HepG2 (cell line): Measurements from ENCODE around the gene GPATCH3. TPM values are rescaled to one million over a fixed set of nuclear protein-coding genes. Genes with fewer than 3 reads are reported as not detected.

ENCODE experiments used
- ARNT2 ChIP-seq: sonication (generic); formaldehyde crosslinking; IDR thresholded peaks from 2 replicates; pipeline ENCODE4 v1.8.0; 2022; ENCODE audit warnings: mild to moderate bottlenecking, low read depth, missing genetic modification reagents, moderate library complexity
- KIAA2018 ChIP-seq: sonication (generic); formaldehyde crosslinking; IDR thresholded peaks from 2 replicates; pipeline ENCODE4 v1.5.0; 2020; ENCODE audit warnings: mild to moderate bottlenecking, missing genetic modification reagents, borderline replicate concordance
- NONO ChIP-seq, 2 experiments: fragments of 450-650 bp in 1 of 2; sonication (generic) in 1 of 2; formaldehyde crosslinking in 1 of 2; IDR thresholded peaks in 1 of 2; conservative IDR thresholded peaks in 1 of 2; 2 replicates each; pipeline versions ENCODE4 v1.6.1 to v1.8.0; 2017 to 2022; ENCODE audit warnings: mild to moderate bottlenecking in 1 of 2, missing genetic modification reagents in 1 of 2, moderate library complexity in 1 of 2
- SNAPC4 ChIP-seq: sonication (generic); formaldehyde crosslinking; IDR thresholded peaks from 2 replicates; pipeline ENCODE4 v1.4.0; 2020; ENCODE audit warnings: mild to moderate bottlenecking, missing genetic modification reagents
- ZBTB14 ChIP-seq: sonication (generic); formaldehyde crosslinking; IDR thresholded peaks from 2 replicates; pipeline ENCODE4 v1.4.0; 2020; ENCODE audit warnings: missing genetic modification reagents
- ZFAT ChIP-seq: sonication (generic); formaldehyde crosslinking; conservative IDR thresholded peaks from 2 replicates; pipeline ENCODE4 v1.8.1; 2023; ENCODE audit warnings: missing genetic modification reagents, inconsistent platforms
- ZNF574 ChIP-seq: sonication (generic); formaldehyde crosslinking; IDR thresholded peaks from 2 replicates; pipeline ENCODE4 v1.4.0; 2020; ENCODE audit warnings: missing genetic modification reagents
- ZNF781 ChIP-seq: sonication (generic); formaldehyde crosslinking; IDR thresholded peaks from 2 replicates; pipeline ENCODE4 v1.5.1; 2020; ENCODE audit warnings: borderline replicate concordance, mild to moderate bottlenecking, missing genetic modification reagents; ENCODE audit errors: not compliant biosample characterization
- polyA plus RNA-seq, 8 experiments: library from polyadenylated mRNA; depleted of rRNA in 3 of 8; stranded (reverse) in 7 of 8; unstranded in 1 of 8; fragments of >200 nt; fragmentation: Illumina TruSeq in 4 of 8; extraction: Trizol in 4 of 8; gene quantifications; 2 replicates each; pipeline versions ENCODE4 v1.2.1 to v1.2.3, GENCODE V29; 2011 to 2016; ENCODE audit warnings: low read depth in 4 of 8, missing spikeins in 1 of 8, mixed read lengths in 1 of 8; ENCODE audit not compliant: insufficient read depth in 1 of 8
- total RNA-seq, 5 experiments: library from RNA; depleted of rRNA; stranded (reverse); fragments of >200 nt; fragmentation: Illumina TruSeq; extraction: Trizol; gene quantifications; 2 replicates each; pipeline ENCODE4 v1.2.3, GENCODE V29; 2016; ENCODE audit warnings: low read depth in 1 of 5

GPATCH3 gene
- total and polyA plus RNA-seq, 2 of the 13 experiments (the other 11 are each of a cell fraction or from before 2014, with no cell fraction given) = 8.3 to 11.0 TPM

GRCh38 chr1:26864610-26865480 lies 35.4 kb downstream of the GPATCH3 start (continued):
- peak; percentile 41; the same call in 1 of the 2 replicates for TF ChIP-seq ZBTB14 (CRISPR knock-in tag)
- peak; percentile 47 for TF ChIP-seq ZNF574 (CRISPR knock-in tag)
- no peak for TF ChIP-seq KIAA2018 (CRISPR knock-in tag)
- TF ChIP-seq ARNT2 = peak; percentile 88; the same call in 1 of the 2 replicates
- TF ChIP-seq ZNF781 (CRISPR knock-in tag) = no peak
- TF ChIP-seq NONO (IDR thresholded peaks at IDR 0.05) = no peak
- no peak; the same call in 1 of the 2 replicates for TF ChIP-seq NONO (CRISPR knock-in tag; conservative IDR thresholded peaks at IDR 0.05)
- 0 out of 2 replicates have a peak, but pooled peaks have one; percentile 70 for TF ChIP-seq ZFAT
- TF ChIP-seq SNAPC4 (CRISPR knock-in tag) = 0 out of 2 replicates have a peak, but pooled peaks have one; percentile 57
